GM12892 (cell line): ENCODE measurements around the gene KHDRBS2.

ENCODE experiments used
- POLR2A ChIP-seq: IDR thresholded peaks from 2 replicates; pipeline ENCODE4 v1.6.1; 2011; ENCODE audit warnings: low read depth, low read length, control low read depth
- POLR2AphosphoS5 ChIP-seq: IDR thresholded peaks from 2 replicates; pipeline ENCODE4 v1.6.1; 2011; ENCODE audit warnings: low read depth, low read length, control low read depth
- TAF1 ChIP-seq: IDR thresholded peaks from 2 replicates; pipeline ENCODE4 v1.6.1; 2011; ENCODE audit warnings: low read depth, mild to moderate bottlenecking, control low read depth, low read length, borderline replicate concordance

GRCh38 chr6:62284725-62285124, 1.3 kb downstream of the KHDRBS2 start:
- TF ChIP-seq POLR2A (no peak), POLR2AphosphoS5 (no peak), TAF1 (no peak)
